Measurements from ENCODE around the gene USP12.

DNA sequence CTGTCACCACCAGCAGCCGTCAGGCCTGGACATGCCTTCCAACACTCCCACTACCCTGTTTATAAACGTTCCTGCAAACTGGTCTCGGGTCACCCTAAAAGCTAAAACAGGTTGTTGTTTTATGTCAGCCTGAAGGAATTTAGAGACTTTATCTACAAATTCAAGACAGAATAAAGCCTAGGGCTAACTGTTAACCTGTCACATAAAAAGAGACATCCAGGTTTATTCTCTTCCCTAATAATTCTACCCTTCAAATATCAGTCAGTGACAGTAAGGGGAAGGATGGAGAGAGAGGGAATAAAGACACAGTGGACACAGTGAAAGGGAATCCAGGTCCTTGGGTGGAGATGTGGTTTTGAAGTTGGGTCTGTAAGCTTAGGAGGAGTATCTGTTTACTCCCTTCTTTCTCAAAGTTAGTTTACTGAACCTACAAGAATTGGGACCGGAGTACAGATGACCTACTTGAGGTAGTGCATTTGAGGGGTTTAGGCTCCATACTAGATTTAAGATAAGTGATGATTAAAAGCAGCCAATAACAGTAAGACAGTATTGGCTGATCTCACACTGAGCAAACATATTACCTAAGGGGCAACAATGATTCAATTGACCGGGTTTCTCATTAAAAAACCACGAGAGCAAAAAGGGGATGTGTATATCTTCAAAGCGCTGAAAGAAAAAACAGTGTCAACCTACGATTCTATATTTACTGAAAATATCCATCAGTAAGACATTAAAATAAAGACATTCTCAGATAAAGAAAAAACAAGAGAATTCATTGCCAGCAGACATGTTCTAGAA, 142.7 kb downstream of the USP12 start:
- TF ChIP-seq, protein P1, sequence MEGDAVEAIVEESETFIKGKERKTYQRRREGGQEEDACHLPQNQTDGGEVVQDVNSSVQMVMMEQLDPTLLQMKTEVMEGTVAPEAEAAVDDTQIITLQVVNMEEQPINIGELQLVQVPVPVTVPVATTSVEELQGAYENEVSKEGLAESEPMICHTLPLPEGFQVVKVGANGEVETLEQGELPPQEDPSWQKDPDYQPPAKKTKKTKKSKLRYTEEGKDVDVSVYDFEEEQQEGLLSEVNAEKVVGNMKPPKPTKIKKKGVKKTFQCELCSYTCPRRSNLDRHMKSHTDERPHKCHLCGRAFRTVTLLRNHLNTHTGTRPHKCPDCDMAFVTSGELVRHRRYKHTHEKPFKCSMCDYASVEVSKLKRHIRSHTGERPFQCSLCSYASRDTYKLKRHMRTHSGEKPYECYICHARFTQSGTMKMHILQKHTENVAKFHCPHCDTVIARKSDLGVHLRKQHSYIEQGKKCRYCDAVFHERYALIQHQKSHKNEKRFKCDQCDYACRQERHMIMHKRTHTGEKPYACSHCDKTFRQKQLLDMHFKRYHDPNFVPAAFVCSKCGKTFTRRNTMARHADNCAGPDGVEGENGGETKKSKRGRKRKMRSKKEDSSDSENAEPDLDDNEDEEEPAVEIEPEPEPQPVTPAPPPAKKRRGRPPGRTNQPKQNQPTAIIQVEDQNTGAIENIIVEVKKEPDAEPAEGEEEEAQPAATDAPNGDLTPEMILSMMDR (IDR thresholded peaks at IDR 0.05; ENCODE audit: low read depth, low read length, missing input control): no peak
- no peak for TF ChIP-seq TAF1 (conservative IDR thresholded peaks at IDR 0.05)
- no peak for TF ChIP-seq JUND (IDR thresholded peaks at IDR 0.05)
- TF ChIP-seq EGR1 (IDR thresholded peaks at IDR 0.05; ENCODE audit: low read depth in 2 of 2): no peak
- TF ChIP-seq YY1 (IDR thresholded peaks at IDR 0.05): no peak
- TF ChIP-seq, protein P2, sequence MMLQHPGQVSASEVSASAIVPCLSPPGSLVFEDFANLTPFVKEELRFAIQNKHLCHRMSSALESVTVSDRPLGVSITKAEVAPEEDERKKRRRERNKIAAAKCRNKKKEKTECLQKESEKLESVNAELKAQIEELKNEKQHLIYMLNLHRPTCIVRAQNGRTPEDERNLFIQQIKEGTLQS (IDR thresholded peaks at IDR 0.05): no peak
- TF ChIP-seq GABPA (IDR thresholded peaks at IDR 0.05 in 1 of 2, conservative IDR thresholded peaks at IDR 0.05 in 1 of 2): no peak
- no peak for TF ChIP-seq SP1 (IDR thresholded peaks at IDR 0.05)
- TF ChIP-seq, protein P3, sequence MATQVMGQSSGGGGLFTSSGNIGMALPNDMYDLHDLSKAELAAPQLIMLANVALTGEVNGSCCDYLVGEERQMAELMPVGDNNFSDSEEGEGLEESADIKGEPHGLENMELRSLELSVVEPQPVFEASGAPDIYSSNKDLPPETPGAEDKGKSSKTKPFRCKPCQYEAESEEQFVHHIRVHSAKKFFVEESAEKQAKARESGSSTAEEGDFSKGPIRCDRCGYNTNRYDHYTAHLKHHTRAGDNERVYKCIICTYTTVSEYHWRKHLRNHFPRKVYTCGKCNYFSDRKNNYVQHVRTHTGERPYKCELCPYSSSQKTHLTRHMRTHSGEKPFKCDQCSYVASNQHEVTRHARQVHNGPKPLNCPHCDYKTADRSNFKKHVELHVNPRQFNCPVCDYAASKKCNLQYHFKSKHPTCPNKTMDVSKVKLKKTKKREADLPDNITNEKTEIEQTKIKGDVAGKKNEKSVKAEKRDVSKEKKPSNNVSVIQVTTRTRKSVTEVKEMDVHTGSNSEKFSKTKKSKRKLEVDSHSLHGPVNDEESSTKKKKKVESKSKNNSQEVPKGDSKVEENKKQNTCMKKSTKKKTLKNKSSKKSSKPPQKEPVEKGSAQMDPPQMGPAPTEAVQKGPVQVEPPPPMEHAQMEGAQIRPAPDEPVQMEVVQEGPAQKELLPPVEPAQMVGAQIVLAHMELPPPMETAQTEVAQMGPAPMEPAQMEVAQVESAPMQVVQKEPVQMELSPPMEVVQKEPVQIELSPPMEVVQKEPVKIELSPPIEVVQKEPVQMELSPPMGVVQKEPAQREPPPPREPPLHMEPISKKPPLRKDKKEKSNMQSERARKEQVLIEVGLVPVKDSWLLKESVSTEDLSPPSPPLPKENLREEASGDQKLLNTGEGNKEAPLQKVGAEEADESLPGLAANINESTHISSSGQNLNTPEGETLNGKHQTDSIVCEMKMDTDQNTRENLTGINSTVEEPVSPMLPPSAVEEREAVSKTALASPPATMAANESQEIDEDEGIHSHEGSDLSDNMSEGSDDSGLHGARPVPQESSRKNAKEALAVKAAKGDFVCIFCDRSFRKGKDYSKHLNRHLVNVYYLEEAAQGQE (IDR thresholded peaks at IDR 0.05): no peak

All from liver (tissue), 3 donors.